H1 (cell line): ENCODE data around the gene TCEANC. TPM values are rescaled to one million over a fixed set of nuclear protein-coding genes. Genes with fewer than 3 reads are reported as not detected.

Experiments
- E2F6 ChIP-seq: IDR thresholded peaks from 2 replicates; pipeline ENCODE4 v1.6.1; 2012; ENCODE audit warnings: inconsistent platforms
- EP300 ChIP-seq, 2 experiments: IDR thresholded peaks; 1 replicate in 1 of 2; 2 replicates in 1 of 2; pipeline ENCODE4 v1.6.1; 2011 to 2012; ENCODE audit warnings: low read depth in 2 of 2, low read length in 2 of 2, mild to moderate bottlenecking in 2 of 2, borderline replicate concordance in 1 of 2, inconsistent platforms in 1 of 2, moderate library complexity in 1 of 2
- GABPA ChIP-seq: IDR thresholded peaks from 2 replicates; pipeline ENCODE4 v1.6.1; 2011; ENCODE audit warnings: mild to moderate bottlenecking, low read length, moderate library complexity, borderline replicate concordance; ENCODE audit not compliant: insufficient read depth
- HDAC6 ChIP-seq: IDR thresholded peaks from one replicate; pipeline ENCODE4 v1.7.1; 2012; ENCODE audit warnings: low read depth, mild to moderate bottlenecking, inconsistent platforms, low read length, moderate library complexity
- KDM4A ChIP-seq: IDR thresholded peaks from one replicate; pipeline ENCODE4 v1.7.1; 2012; ENCODE audit warnings: low read depth, mild to moderate bottlenecking, moderate library complexity, low read length, inconsistent platforms; ENCODE audit not compliant: severe bottlenecking
- KDM5A ChIP-seq: fragments of 200-600 bp; IDR thresholded peaks from 2 replicates; pipeline ENCODE4 v1.7.1; 2012; ENCODE audit warnings: mild to moderate bottlenecking, low read length, inconsistent platforms, mixed read lengths
- MAX ChIP-seq: IDR thresholded peaks from 2 replicates; pipeline ENCODE4 v1.6.1; 2012; ENCODE audit warnings: inconsistent platforms
- POLR2A ChIP-seq, 2 experiments: IDR thresholded peaks; 1 replicate in 1 of 2; 2 replicates in 1 of 2; pipeline ENCODE4 v1.6.1; 2011; ENCODE audit warnings: low read depth in 2 of 2, low read length in 2 of 2, mild to moderate bottlenecking in 2 of 2; ENCODE audit errors: control extremely low read depth in 1 of 2
- POLR2AphosphoS5 ChIP-seq: IDR thresholded peaks from 2 replicates; pipeline ENCODE4 v1.6.1; 2011; ENCODE audit warnings: low read depth, low read length
- SP1 ChIP-seq: IDR thresholded peaks from 2 replicates; pipeline ENCODE4 v1.6.1; 2011; ENCODE audit warnings: low read depth, low read length
- SP2 ChIP-seq: IDR thresholded peaks from 2 replicates; pipeline ENCODE4 v1.6.1; 2012; ENCODE audit warnings: mild to moderate bottlenecking, low read length, inconsistent platforms
- SUZ12 ChIP-seq: fragments of 200-600 bp; sonication (generic); IDR thresholded peaks from 2 replicates; pipeline ENCODE4 v1.6.1; 2012; ENCODE audit warnings: mild to moderate bottlenecking, inconsistent platforms, low read length, moderate library complexity, mixed read lengths
- TAF1 ChIP-seq: IDR thresholded peaks from 2 replicates; pipeline ENCODE4 v1.6.1; 2011; ENCODE audit warnings: mild to moderate bottlenecking, low read depth, low read length
- TAF7 ChIP-seq: optimal IDR thresholded peaks from 2 replicates; pipeline ENCODE3; 2011; ENCODE audit warnings: low read depth, mild to moderate bottlenecking, inconsistent platforms, low read length, moderate library complexity, borderline replicate concordance
- YY1 ChIP-seq: IDR thresholded peaks from 2 replicates; pipeline ENCODE4 v1.6.1; 2011; ENCODE audit warnings: low read depth, mild to moderate bottlenecking, low read length
- polyA plus RNA-seq, 7 experiments: library from polyadenylated mRNA; depleted of rRNA in 3 of 7; stranded (reverse) in 5 of 7; unstranded in 2 of 7; fragments of >200 nt in 5 of 7; fragments of 200-250 nt in 2 of 7; gene quantifications; 1 replicate in 5 of 7; 2 replicates in 1 of 7; 4 replicates in 1 of 7; pipeline versions ENCODE4 v1.2.1 to v1.2.3, GENCODE V29; 2011 to 2013; ENCODE audit warnings: missing spikeins in 2 of 7, mixed read lengths in 2 of 7
- total RNA-seq: library from RNA; stranded (reverse); fragmentation: NEBNext Ultra II Directional; extraction: Animal tissue kit (Norgen Biotek cat#: 25700); gene quantifications from 2 replicates; pipeline ENCODE4 v1.2.1, GENCODE V29; 2021

TCEANC gene
- total and polyA plus RNA-seq, 2 of the 8 experiments (the other 6 are each of a cell fraction or from before 2014, with no cell fraction given): 0.88 to 2.0 TPM

GRCh38 chrX:13688958-13689740 lies 36.2 kb downstream of the TCEANC start, which contains the start of gene RAB9A (continued):
- TF ChIP-seq SUZ12: no peak
- TF ChIP-seq GABPA: no peak
- TF ChIP-seq TAF1: peak; percentile 31; the same call in 1 of the 2 replicates
- TF ChIP-seq POLR2A (IDR thresholded peaks at IDR 0.05; ENCODE audit: control extremely low read depth in 1 of 2, low read depth in 2 of 2, low read length in 2 of 2): peak in 1 of 2 experiments; percentile 41
- no peak for TF ChIP-seq TAF7
- no peak for TF ChIP-seq EP300 (IDR thresholded peaks at IDR 0.05; ENCODE audit: borderline replicate concordance in 1 of 2, low read depth in 2 of 2, low read length in 2 of 2)
- TF ChIP-seq E2F6: no peak
- no peak for TF ChIP-seq KDM5A
- TF ChIP-seq KDM4A: peak; percentile 65
- peak; percentile 69; the same call in 1 of the 2 replicates for TF ChIP-seq POLR2AphosphoS5
- no peak for TF ChIP-seq MAX
- no peak for TF ChIP-seq SP1
- peak; percentile 85 for TF ChIP-seq YY1
- no peak for TF ChIP-seq SP2
- no peak for TF ChIP-seq HDAC6
